Rectal smooth muscle tissue (tissue), 1 donor: ENCODE measurements around the gene TRPV5.

Experiments used
- H3K27ac ChIP-seq: one replicate; pipeline ENCODE4 v1.7.0; 2013; ENCODE audit warnings: low read depth, low read length, inconsistent platforms
- H3K27me3 ChIP-seq: one replicate; pipeline ENCODE4 v1.7.0; 2013; ENCODE audit warnings: low read length; ENCODE audit not compliant: control insufficient read depth, insufficient read depth
- H3K36me3 ChIP-seq: one replicate; pipeline ENCODE4 v1.7.0; 2013; ENCODE audit warnings: low read length; ENCODE audit not compliant: control insufficient read depth, insufficient read depth
- H3K4me1 ChIP-seq: one replicate; pipeline ENCODE4 v1.7.0; 2013; ENCODE audit warnings: low read length; ENCODE audit not compliant: control insufficient read depth, insufficient read depth
- H3K4me3 ChIP-seq: one replicate; pipeline ENCODE4 v1.7.0; 2013; ENCODE audit warnings: low read length
- H3K9ac ChIP-seq: one replicate; pipeline ENCODE4 v1.7.0; 2013; ENCODE audit warnings: low read length

The TRPV5 gene

GRCh38 chr7:142901426-142902259 is 31.9 kb downstream of the TRPV5 start:
- H3K27ac ChIP-seq, result no peak overlapping the region
- H3K9ac ChIP-seq, result no peak overlapping the region
- H3K27me3 ChIP-seq, result no peaks in the 10 kb centered on the region
- no peaks in the 10 kb centered on the region for H3K36me3 ChIP-seq
- H3K4me3 ChIP-seq, result no peak overlapping the region
- H3K4me1 ChIP-seq, result no peaks in the 10 kb centered on the region

- Histone ChIP-seq H3K27me3 (no peaks in the 10 kb centered on the region), H3K36me3 (no peaks in the 10 kb centered on the region), H3K9ac (no peak overlapping the region), H3K4me1 (no peaks in the 10 kb centered on the region), H3K27ac (no peak overlapping the region), H3K4me3 (no peak overlapping the region)
Observed at GRCh38 chr7:142899661-142900060, 33.9 kb downstream of the TRPV5 start.

- no peaks in the 10 kb centered on the region for H3K36me3 ChIP-seq
- no peaks in the 10 kb centered on the region for H3K27me3 ChIP-seq
- no peak overlapping the region for H3K27ac ChIP-seq
- H3K9ac ChIP-seq, result no peak overlapping the region
- no peak overlapping the region for H3K4me3 ChIP-seq
- H3K4me1 ChIP-seq, result no peaks in the 10 kb centered on the region
Observed at GRCh38 chr7:142898377-142899170, 35.0 kb downstream of the TRPV5 start.

GRCh38 chr7:142897691-142898090 is 35.9 kb downstream of the TRPV5 start:
- Histone ChIP-seq H3K36me3 (no peaks in the 10 kb centered on the region), H3K9ac (no peak overlapping the region), H3K4me3 (no peak overlapping the region), H3K27ac (no peak overlapping the region), H3K4me1 (no peaks in the 10 kb centered on the region), H3K27me3 (no peaks in the 10 kb centered on the region)

- no peak overlapping the region for H3K9ac ChIP-seq
- no peaks in the 10 kb centered on the region for H3K36me3 ChIP-seq
- H3K27me3 ChIP-seq, result no peaks in the 10 kb centered on the region
- H3K4me1 ChIP-seq, result no peaks in the 10 kb centered on the region
- H3K27ac ChIP-seq, result no peak overlapping the region
- no peak overlapping the region for H3K4me3 ChIP-seq
Observed at GRCh38 chr7:142896741-142897379, 36.7 kb downstream of the TRPV5 start.

- Histone ChIP-seq H3K27me3 (no peaks in the 10 kb centered on the region), H3K4me3 (no peak overlapping the region), H3K9ac (no peak overlapping the region), H3K27ac (no peak overlapping the region), H3K4me1 (no peaks in the 10 kb centered on the region), H3K36me3 (no peaks in the 10 kb centered on the region)
Observed at GRCh38 chr7:142896151-142896550, 37.4 kb downstream of the TRPV5 start.

- no peak overlapping the region for H3K27ac ChIP-seq
- H3K27me3 ChIP-seq, result no peaks in the 10 kb centered on the region
- no peak overlapping the region for H3K4me3 ChIP-seq
- H3K36me3 ChIP-seq, result no peaks in the 10 kb centered on the region
- H3K4me1 ChIP-seq, result no peaks in the 10 kb centered on the region
- no peak overlapping the region for H3K9ac ChIP-seq
Observed at GRCh38 chr7:142894985-142895593, 38.5 kb downstream of the TRPV5 start.

GRCh38 chr7:142894112-142894984 is 39.2 kb downstream of the TRPV5 start:
- no peaks in the 10 kb centered on the region for H3K36me3 ChIP-seq
- H3K27me3 ChIP-seq, result no peaks in the 10 kb centered on the region
- H3K4me1 ChIP-seq, result no peaks in the 10 kb centered on the region
- H3K4me3 ChIP-seq, result no peak overlapping the region
- H3K9ac ChIP-seq, result no peak overlapping the region
- H3K27ac ChIP-seq, result no peak overlapping the region

GRCh38 chr7:142892951-142893350 is 40.6 kb downstream of the TRPV5 start:
- Histone ChIP-seq H3K27ac (no peak overlapping the region), H3K4me3 (no peak overlapping the region), H3K4me1 (no peaks in the 10 kb centered on the region), H3K9ac (no peak overlapping the region), H3K27me3 (no peaks in the 10 kb centered on the region), H3K36me3 (no peaks in the 10 kb centered on the region)

- Histone ChIP-seq H3K27me3 (no peaks in the 10 kb centered on the region), H3K36me3 (no peaks in the 10 kb centered on the region), H3K9ac (no peak overlapping the region)
Observed at GRCh38 chr7:142891490-142892082, 42.0 kb downstream of the TRPV5 start.

GRCh38 chr7:142890874-142891485 is 42.6 kb downstream of the TRPV5 start:
- Histone ChIP-seq H3K27me3 (no peaks in the 10 kb centered on the region), H3K4me1 (no peaks in the 10 kb centered on the region), H3K4me3 (no peak overlapping the region), H3K27ac (no peak overlapping the region), H3K9ac (no peak overlapping the region), H3K36me3 (no peaks in the 10 kb centered on the region)

More at GRCh38 chr7:142891490-142892082, 42.0 kb downstream of the TRPV5 start:
- Histone ChIP-seq H3K4me1 (no peaks in the 10 kb centered on the region), H3K27ac (no peak overlapping the region), H3K4me3 (no peak overlapping the region)
